Uterus (tissue), 2 donors: ENCODE data around the gene EXOC1L.

Experiments used
- CTCF ChIP-seq, 4 experiments: fragments of 200-600 bp in 2 of 4; fragments of 450-650 bp in 2 of 4; sonication (generic) in 2 of 4; IDR thresholded peaks; one replicate each; pipeline ENCODE4 v1.5.1; 2016 to 2019; ENCODE audit warnings: antibody characterized with exemption in 4 of 4, mild to moderate bottlenecking in 2 of 4, moderate library complexity in 1 of 4
- POLR2A ChIP-seq, 2 donors: fragments of 450-650 bp; IDR thresholded peaks; one replicate each; pipeline ENCODE4 v1.6.1; 2016; ENCODE audit warnings: antibody characterized with exemption in 2 of 2, mild to moderate bottlenecking in 1 of 2, moderate library complexity in 1 of 2

DNA sequence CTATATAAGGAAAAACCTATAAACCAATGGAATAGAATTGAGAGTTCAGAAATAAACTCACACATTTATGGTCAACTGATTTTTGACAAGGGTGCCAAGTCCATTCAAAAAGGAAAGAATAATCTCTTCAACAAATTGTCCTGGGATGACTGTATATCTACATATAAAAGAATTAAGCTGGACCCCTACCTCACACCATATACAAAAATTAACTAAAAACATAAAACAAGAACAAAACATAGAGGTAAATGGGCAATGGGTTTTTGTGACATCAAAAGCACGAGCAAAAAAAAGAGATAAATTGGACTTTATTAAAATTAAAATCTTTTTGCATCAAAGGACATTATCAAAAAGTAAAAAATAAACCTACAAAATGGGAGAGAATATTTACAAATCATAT, 18.3 kb downstream of the EXOC1L start:
- no peak for TF ChIP-seq CTCF (IDR thresholded peaks at IDR 0.05)
- no peak for TF ChIP-seq POLR2A (IDR thresholded peaks at IDR 0.05)
